SH-SY5Y (cell line): ENCODE results near the gene XPR1.

Experiments used
- GATA2 ChIP-seq: IDR thresholded peaks from 2 replicates; pipeline ENCODE4 v1.6.1; 2011; ENCODE audit warnings: mild to moderate bottlenecking, low read depth, low read length
- GATA3 ChIP-seq: IDR thresholded peaks from 2 replicates; pipeline ENCODE4 v1.6.1; 2011; ENCODE audit warnings: low read depth, mild to moderate bottlenecking, low read length, moderate library complexity

DNA sequence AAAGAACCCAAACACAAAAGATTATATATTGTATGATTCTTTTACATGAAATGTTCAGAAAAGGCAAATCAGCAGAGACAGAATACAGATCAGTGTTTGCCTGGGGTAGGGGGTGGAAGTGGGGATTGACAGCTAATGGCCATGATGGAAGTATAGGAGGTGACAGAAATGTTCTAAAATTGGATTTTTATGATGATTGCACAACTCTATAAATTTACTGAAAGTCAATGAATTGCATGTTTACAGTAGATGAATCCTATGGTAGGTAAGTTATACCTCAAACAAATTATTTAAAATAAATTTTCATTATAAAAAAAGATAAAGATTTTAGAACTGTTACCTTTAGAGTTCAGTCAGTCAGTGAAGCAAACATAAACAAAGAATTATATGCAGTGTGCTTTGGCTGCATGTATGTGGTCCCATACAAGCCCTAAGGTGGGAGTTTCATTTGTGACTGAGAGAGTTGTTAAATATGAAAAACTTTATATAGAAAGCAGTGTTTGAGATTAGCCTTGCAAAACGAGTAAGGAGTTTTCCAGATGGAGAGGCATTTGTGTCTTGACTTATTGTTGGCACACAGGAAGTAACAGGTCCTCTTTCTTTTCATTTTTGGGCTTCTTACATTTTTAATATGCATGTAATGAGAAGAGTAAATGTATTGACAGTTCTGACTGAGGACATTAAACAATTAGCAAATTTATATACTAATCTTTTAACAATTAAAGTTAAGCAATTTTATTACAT is 165.2 kb downstream of the XPR1 start:
- TF ChIP-seq GATA3 (no peak), GATA2 (no peak)
